H1 (cell line): ENCODE measurements around the gene CMPK2. TPM values are rescaled to one million over a fixed set of nuclear protein-coding genes. Genes with fewer than 3 reads are reported as not detected.

Experiments
- CTCF ChIA-PET: fragments of 300-600 bp; sonication (Branson Sonifier 250); formaldehyde crosslinking; loops from one replicate; lab custom pipeline; 2021; ENCODE audit not compliant: partially characterized antibody; lab: Charles Lee
- POLR2A ChIA-PET: fragments of 300-600 bp; sonication (Branson Sonifier 250); formaldehyde crosslinking; loops from one replicate; lab custom pipeline; 2021; ENCODE audit warnings: inconsistent platforms; ENCODE audit not compliant: partially characterized antibody; lab: Charles Lee
- DNase-seq, 2 experiments: peaks; one replicate each; pipeline versions ENCODE4 v3.0.0 to v3.0.0-alpha.2; 2010 to 2022; ENCODE audit warnings: low spot score in 2 of 2, low read depth in 1 of 2, mixed read lengths in 1 of 2
- FAIRE-seq: peaks from 2 replicates; lab custom pipeline; 2011; peaks lifted over from hg19 to GRCh38; lab: Jason Lieb, UNC
- H2AFZ ChIP-seq: 2 replicates; pipeline ENCODE4 v1.8.1; 2012; ENCODE audit warnings: low read length, inconsistent platforms
- H2AK5ac ChIP-seq: 2 replicates; pipeline ENCODE4 v1.6.1; 2013; ENCODE audit warnings: low read depth, low read length
- H2BK120ac ChIP-seq: replicated peaks from 2 replicates; pipeline ENCODE3; 2013; ENCODE audit warnings: low read depth, low read length, inconsistent platforms
- H2BK12ac ChIP-seq: 2 replicates; pipeline ENCODE4 v1.6.1; 2013; ENCODE audit warnings: low read depth, low read length
- H2BK15ac ChIP-seq: 2 replicates; pipeline ENCODE4 v1.6.1; 2013; ENCODE audit warnings: low read length
- H2BK20ac ChIP-seq: 2 replicates; pipeline ENCODE4 v1.6.1; 2013; ENCODE audit warnings: low read length
- H2BK5ac ChIP-seq: 2 replicates; pipeline ENCODE4 v1.6.1; 2013; ENCODE audit warnings: low read depth, low read length
- H3K14ac ChIP-seq: 2 replicates; pipeline ENCODE4 v1.6.1; 2013; ENCODE audit warnings: inconsistent platforms; ENCODE audit not compliant: insufficient read length
- H3K18ac ChIP-seq: 2 replicates; pipeline ENCODE4 v1.6.1; 2013; ENCODE audit warnings: low read length; ENCODE audit errors: extremely low read depth
- H3K23ac ChIP-seq: 2 replicates; pipeline ENCODE4 v1.6.1; 2013; ENCODE audit warnings: inconsistent platforms; ENCODE audit not compliant: insufficient read length
- H3K23me2 ChIP-seq: 2 replicates; pipeline ENCODE4 v1.6.1; 2013; ENCODE audit warnings: low read depth, low read length
- H3K27ac ChIP-seq: 2 replicates; pipeline ENCODE4 v1.6.1; 2011; ENCODE audit warnings: low read depth, low read length, inconsistent platforms
- H3K27me3 ChIP-seq, 4 experiments: replicated peaks in 1 of 4; 1 replicate in 1 of 4; 2 replicates in 3 of 4; pipeline versions ENCODE4 v1.6.1 to v1.8.1; 2011 to 2013; ENCODE audit warnings: low read length in 3 of 4, mild to moderate bottlenecking in 3 of 4, inconsistent platforms in 2 of 4, mixed read lengths in 2 of 4, moderate library complexity in 1 of 4; ENCODE audit not compliant: control insufficient read depth in 3 of 4, insufficient read depth in 3 of 4; ENCODE audit errors: extremely low read depth in 1 of 4
- H3K36me3 ChIP-seq, 4 experiments: 2 replicates each; pipeline versions ENCODE4 v1.6.1 to v1.8.1; 2011 to 2013; ENCODE audit warnings: mild to moderate bottlenecking in 4 of 4, low read length in 3 of 4, moderate library complexity in 2 of 4, control low read depth in 1 of 4, inconsistent platforms in 1 of 4; ENCODE audit not compliant: insufficient read depth in 4 of 4, control insufficient read depth in 2 of 4
- H3K4ac ChIP-seq: replicated peaks from 2 replicates; pipeline ENCODE3; 2013; ENCODE audit warnings: low read length, low read depth, mixed read lengths, inconsistent platforms; ENCODE audit not compliant: insufficient read length
- H3K4me1 ChIP-seq, 4 experiments: replicated peaks in 1 of 4; 1 replicate in 1 of 4; 2 replicates in 3 of 4; pipeline versions ENCODE4 v1.6.1 to v1.8.1; 2011 to 2013; ENCODE audit warnings: low read length in 3 of 4, inconsistent platforms in 2 of 4, mixed read lengths in 1 of 4; ENCODE audit not compliant: insufficient read depth in 4 of 4, control insufficient read depth in 3 of 4
- H3K4me2 ChIP-seq, 2 experiments: 2 replicates each; pipeline versions ENCODE4 v1.6.1 to v1.8.1; 2011 to 2013; ENCODE audit warnings: low read depth in 2 of 2, low read length in 2 of 2, control low read depth in 1 of 2, inconsistent platforms in 1 of 2, mild to moderate bottlenecking in 1 of 2; ENCODE audit not compliant: insufficient read depth in 1 of 2
- H3K4me3 ChIP-seq, 4 experiments: fragments of 200-600, 300-600 bp in 1 of 4; sonication (generic), shearing (Covaris generic), sonication (Bioruptor Twin) in 1 of 4; 2 replicates each; pipeline versions ENCODE4 v1.5.1 to v1.8.1; 2011 to 2016; ENCODE audit warnings: low read length in 4 of 4, low read depth in 3 of 4, control low read depth in 2 of 4, inconsistent platforms in 2 of 4, mild to moderate bottlenecking in 2 of 4, mixed read lengths in 1 of 4, moderate library complexity in 1 of 4; ENCODE audit not compliant: insufficient read depth in 2 of 4; ENCODE audit errors: extremely low read depth in 1 of 4
- H3K56ac ChIP-seq: replicated peaks from 2 replicates; pipeline ENCODE3; 2013; ENCODE audit warnings: low read depth, mild to moderate bottlenecking, mixed read lengths, low read length, inconsistent platforms; ENCODE audit not compliant: insufficient read length
- H3K79me1 ChIP-seq: 2 replicates; pipeline ENCODE4 v1.6.1; 2013; ENCODE audit warnings: low read depth, low read length, control low read depth
- H3K79me2 ChIP-seq, 2 experiments: 2 replicates each; pipeline versions ENCODE4 v1.6.1 to v1.8.1; 2012 to 2013; ENCODE audit warnings: low read length in 2 of 2, mild to moderate bottlenecking in 2 of 2, inconsistent platforms in 1 of 2; ENCODE audit not compliant: insufficient read depth in 2 of 2, control insufficient read depth in 1 of 2
- H3K9ac ChIP-seq, 4 experiments: replicated peaks in 1 of 4; 1 replicate in 1 of 4; 2 replicates in 3 of 4; pipeline versions ENCODE4 v1.6.1 to v1.8.1; 2011 to 2013; ENCODE audit warnings: low read depth in 3 of 4, low read length in 3 of 4, control low read depth in 2 of 4, mild to moderate bottlenecking in 2 of 4, moderate library complexity in 2 of 4, inconsistent platforms in 1 of 4; ENCODE audit errors: extremely low read depth in 1 of 4
- H3K9me3 ChIP-seq, 2 experiments: 2 replicates each; pipeline versions ENCODE4 v1.6.1 to v1.8.1; 2012 to 2013; ENCODE audit warnings: mild to moderate bottlenecking in 2 of 2, moderate library complexity in 2 of 2, control low read depth in 1 of 2, inconsistent platforms in 1 of 2, low read depth in 1 of 2, low read length in 1 of 2, mixed read lengths in 1 of 2; ENCODE audit not compliant: insufficient read depth in 2 of 2
- H4K20me1 ChIP-seq, 2 experiments: replicated peaks in 1 of 2; 2 replicates each; pipeline versions ENCODE3 to v1.8.1; 2011 to 2013; ENCODE audit warnings: inconsistent platforms in 2 of 2, low read length in 2 of 2, mild to moderate bottlenecking in 1 of 2; ENCODE audit not compliant: insufficient read depth in 2 of 2, control insufficient read depth in 1 of 2
- H4K5ac ChIP-seq: 2 replicates; pipeline ENCODE4 v1.6.1; 2013; ENCODE audit warnings: low read length, low read depth, mixed read lengths, inconsistent platforms; ENCODE audit not compliant: insufficient read length
- H4K8ac ChIP-seq: 2 replicates; pipeline ENCODE4 v1.8.0; 2013; ENCODE audit warnings: mild to moderate bottlenecking, moderate library complexity, low read length, inconsistent platforms; ENCODE audit not compliant: insufficient read depth; ENCODE audit errors: extremely low read depth
- H4K91ac ChIP-seq: replicated peaks from 2 replicates; pipeline ENCODE3; 2013; ENCODE audit warnings: low read length, mixed read lengths, inconsistent platforms; ENCODE audit not compliant: insufficient read length
- CBX5 ChIP-seq: fragments of 300-800, 300-1000 bp; sonication (generic); IDR thresholded peaks from 2 replicates; pipeline ENCODE4 v1.7.1; 2016; ENCODE audit warnings: antibody characterized with exemption, low read length, low read depth
- CHD2 ChIP-seq: IDR thresholded peaks from 2 replicates; pipeline ENCODE4 v1.6.1; 2012; ENCODE audit warnings: low read length, improper control_type of control experiment
- CREB1 ChIP-seq: IDR thresholded peaks from 2 replicates; pipeline ENCODE4 v1.6.1; 2012; ENCODE audit warnings: inconsistent platforms
- HDAC6 ChIP-seq: IDR thresholded peaks from one replicate; pipeline ENCODE4 v1.7.1; 2012; ENCODE audit warnings: low read depth, mild to moderate bottlenecking, inconsistent platforms, low read length, moderate library complexity
- JUND ChIP-seq: IDR thresholded peaks from 2 replicates; pipeline ENCODE4 v1.6.1; 2011; ENCODE audit warnings: mild to moderate bottlenecking, improper control_type of control experiment, low read length
- NANOG ChIP-seq: IDR thresholded peaks from 2 replicates; pipeline ENCODE4 v1.6.1; 2011; ENCODE audit warnings: low read length, low read depth, mild to moderate bottlenecking, inconsistent platforms; ENCODE audit not compliant: insufficient read depth, poor library complexity, severe bottlenecking
- PHF8 ChIP-seq: fragments of 200-600 bp; sonication (generic); conservative IDR thresholded peaks from 2 replicates; pipeline ENCODE4 v1.7.1; 2012; ENCODE audit warnings: low read depth, mild to moderate bottlenecking, inconsistent platforms, low read length, moderate library complexity
- SIRT6 ChIP-seq: IDR thresholded peaks from one replicate; pipeline ENCODE4 v1.7.1; 2012; ENCODE audit warnings: low read length, inconsistent platforms
- SIX5 ChIP-seq: IDR thresholded peaks from 2 replicates; pipeline ENCODE4 v1.6.1; 2011; ENCODE audit warnings: mild to moderate bottlenecking, low read depth, low read length
- SP1 ChIP-seq: IDR thresholded peaks from 2 replicates; pipeline ENCODE4 v1.6.1; 2011; ENCODE audit warnings: low read depth, low read length
- SP4 ChIP-seq: IDR thresholded peaks from 2 replicates; pipeline ENCODE4 v1.6.1; 2012; ENCODE audit warnings: low read length, inconsistent platforms
- TAF7 ChIP-seq: optimal IDR thresholded peaks from 2 replicates; pipeline ENCODE3; 2011; ENCODE audit warnings: low read depth, mild to moderate bottlenecking, inconsistent platforms, low read length, moderate library complexity, borderline replicate concordance
- TBP ChIP-seq: IDR thresholded peaks from 2 replicates; pipeline ENCODE4 v1.6.1; 2011; ENCODE audit warnings: low read depth, low read length, improper control_type of control experiment
- ZNF274 ChIP-seq: IDR thresholded peaks from 2 replicates; pipeline ENCODE4 v1.7.0; 2012; ENCODE audit warnings: low read length, borderline replicate concordance; ENCODE audit errors: extremely low read depth
- WGBS, 2 experiments: shearing (Covaris generic) in 1 of 2; methylation state at CpG; one replicate each; pipeline versions ENCODE4 v1.1.6 to v1.1.7; 2013 to 2015; ENCODE audit warnings: low lambda C conversion rate in 2 of 2, mixed read lengths in 2 of 2, inconsistent platforms in 1 of 2, low coverage in 1 of 2, missing lambda C conversion rate in 1 of 2; ENCODE audit not compliant: insufficient replicate concordance in 2 of 2, insufficient coverage in 1 of 2, insufficient read length in 1 of 2; ENCODE audit errors: extremely low coverage in 1 of 2, missing lambda C conversion rate in 1 of 2; 5-methylcytosine and 5-hydroxymethylcytosine counted together
- polyA plus RNA-seq, 7 experiments: library from polyadenylated mRNA; depleted of rRNA in 3 of 7; stranded (reverse) in 5 of 7; unstranded in 2 of 7; fragments of >200 nt in 5 of 7; fragments of 200-250 nt in 2 of 7; gene quantifications; 1 replicate in 5 of 7; 2 replicates in 1 of 7; 4 replicates in 1 of 7; pipeline versions ENCODE4 v1.2.1 to v1.2.3, GENCODE V29; 2011 to 2013; ENCODE audit warnings: missing spikeins in 2 of 7, mixed read lengths in 2 of 7
- total RNA-seq: library from RNA; stranded (reverse); fragmentation: NEBNext Ultra II Directional; extraction: Animal tissue kit (Norgen Biotek cat#: 25700); gene quantifications from 2 replicates; pipeline ENCODE4 v1.2.1, GENCODE V29; 2021
- TF ChIP-seq, protein P1 (sequence below): IDR thresholded peaks from 2 replicates; pipeline ENCODE4 v1.6.1; 2011; ENCODE audit warnings: low read depth, mild to moderate bottlenecking, low read length; ENCODE audit not compliant: insufficient read depth

CMPK2 gene
- total and polyA plus RNA-seq, 2 of the 8 experiments (the other 6 are each of a cell fraction or from before 2014, with no cell fraction given): 0.28 to 0.53 TPM

DNA sequence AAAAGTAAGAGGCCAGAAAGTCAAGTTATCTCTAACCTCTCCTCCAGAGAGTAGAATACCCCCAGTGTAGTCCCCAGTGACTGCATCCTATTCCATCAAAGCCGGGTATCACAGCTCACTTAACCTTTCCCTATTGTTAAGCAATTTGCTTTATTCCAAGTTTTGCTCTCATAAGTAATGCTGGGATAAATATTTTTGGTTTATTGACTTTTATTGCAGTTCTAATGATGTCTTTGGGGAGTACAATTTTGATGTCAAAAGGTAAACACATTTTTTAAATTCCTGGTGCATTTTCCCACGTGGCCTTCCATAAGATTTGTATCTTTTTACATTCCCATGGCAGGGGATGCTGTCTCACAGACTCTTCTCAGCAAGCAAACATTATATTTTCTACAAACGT lies 43.3 kb downstream of the CMPK2 start:
- H2AK5ac ChIP-seq: no peak overlapping the region
- no peak overlapping the region for H2BK12ac ChIP-seq
- H3K18ac ChIP-seq: no peak overlapping the region
- H3K23ac ChIP-seq: no peak overlapping the region
- H3K9ac ChIP-seq: no peak overlapping the region
- H4K5ac ChIP-seq: no peak overlapping the region
- no peak overlapping the region for H2AFZ ChIP-seq
- H3K9me3 ChIP-seq: no peaks in the 10 kb centered on the region
- H2BK20ac ChIP-seq: no peak overlapping the region
- H4K20me1 ChIP-seq: no peaks in the 10 kb centered on the region
- H3K79me2 ChIP-seq: no peaks in the 10 kb centered on the region
- H4K91ac ChIP-seq: no peak overlapping the region
- no peak overlapping the region for H3K4me2 ChIP-seq
- ChIA-PET CTCF (interaction anchor here (0.7 to 1.0 kb wide), 4 partner anchors 15 to 94 kb away, joined by 3 to 4 read pairs (median 4); no protein-coding TSS in a partner anchor), POLR2A (no interaction called here)
- H2BK120ac ChIP-seq: no peak overlapping the region
- H3K36me3 ChIP-seq: no peaks in the 10 kb centered on the region
- H3K79me1 ChIP-seq: no peaks in the 10 kb centered on the region
- no peak for FAIRE-seq
- no peak overlapping the region for H3K4me3 ChIP-seq
- WGBS, 2 experiments: 78% methylated on average over 3 of the region's 3 CpGs; no CpG with 5 or more reads in 1 of the 2 experiments
- no peak overlapping the region for H3K14ac ChIP-seq
- no peak for DNase-seq
- no peaks in the 10 kb centered on the region; a peak in 3 of 7 replicates for H3K4me1 ChIP-seq
- H3K27ac ChIP-seq: no peak overlapping the region
- H2BK15ac ChIP-seq: no peak overlapping the region
- H3K56ac ChIP-seq: no peak overlapping the region
- no peak overlapping the region for H2BK5ac ChIP-seq
- H4K8ac ChIP-seq: no peak overlapping the region
- H3K4ac ChIP-seq: no peak overlapping the region
- no peaks in the 10 kb centered on the region; a peak in 1 of 7 replicates for H3K27me3 ChIP-seq
- no peaks in the 10 kb centered on the region for H3K23me2 ChIP-seq
- TF ChIP-seq CREB1: no peak
- no peak for TF ChIP-seq ZNF274
- TF ChIP-seq NANOG: no peak
- TF ChIP-seq JUND: no peak
- no peak for TF ChIP-seq CHD2
- no peak for TF ChIP-seq HDAC6
- TF ChIP-seq, protein P1, sequence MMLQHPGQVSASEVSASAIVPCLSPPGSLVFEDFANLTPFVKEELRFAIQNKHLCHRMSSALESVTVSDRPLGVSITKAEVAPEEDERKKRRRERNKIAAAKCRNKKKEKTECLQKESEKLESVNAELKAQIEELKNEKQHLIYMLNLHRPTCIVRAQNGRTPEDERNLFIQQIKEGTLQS: no peak
- no peak for TF ChIP-seq SP1
- no peak for TF ChIP-seq PHF8
- no peak for TF ChIP-seq SIRT6
- no peak for TF ChIP-seq SP4
- TF ChIP-seq TBP: no peak
- no peak for TF ChIP-seq SIX5
- TF ChIP-seq CBX5: no peak
- no peak for TF ChIP-seq TAF7
